ENCODE measurements around the gene RIC1. TPM values are rescaled to one million over a fixed set of nuclear protein-coding genes. Genes with fewer than 3 reads are reported as not detected.

The RIC1 gene
- total RNA-seq, 1 experiment from 2014 or later, result 25.5 TPM

DNA sequence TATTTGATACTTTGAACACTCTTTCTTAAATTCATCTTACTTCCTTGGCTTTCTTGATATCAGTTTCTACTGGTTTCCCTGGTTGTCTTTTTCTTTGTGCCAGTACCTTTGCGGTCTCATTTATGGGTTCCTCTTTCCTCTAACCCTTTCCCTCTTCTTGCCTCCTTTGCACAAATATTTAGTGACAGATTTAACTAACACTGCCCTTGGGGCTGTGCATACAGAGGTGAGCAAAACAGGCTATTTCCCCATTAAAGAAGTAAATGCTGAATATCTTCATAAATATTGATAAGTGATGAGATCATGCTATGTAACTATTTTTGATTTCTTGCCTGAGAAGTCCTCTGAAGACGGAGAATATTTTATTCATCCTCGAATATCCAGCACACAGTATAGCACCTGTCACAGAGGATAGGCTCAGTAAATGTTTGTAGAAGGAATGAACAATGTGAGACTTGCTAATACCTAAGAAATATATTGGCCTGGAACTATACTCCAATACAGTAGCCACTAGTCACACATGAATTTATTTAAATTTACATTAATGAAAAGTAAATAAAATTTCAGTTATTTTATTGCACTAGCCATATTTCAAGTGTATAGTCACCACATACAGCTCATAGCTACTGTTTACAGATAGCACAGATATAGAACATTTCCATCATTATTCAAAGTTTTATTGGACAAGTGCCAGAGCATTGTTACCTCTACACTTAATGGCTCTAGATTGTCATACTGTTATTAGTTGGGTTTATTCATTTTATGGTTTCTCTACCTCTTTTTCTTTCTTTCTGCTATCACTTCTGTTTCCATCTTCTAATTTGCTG lies 90.4 kb downstream of the RIC1 start:
- TF ChIP-seq, protein P1, sequence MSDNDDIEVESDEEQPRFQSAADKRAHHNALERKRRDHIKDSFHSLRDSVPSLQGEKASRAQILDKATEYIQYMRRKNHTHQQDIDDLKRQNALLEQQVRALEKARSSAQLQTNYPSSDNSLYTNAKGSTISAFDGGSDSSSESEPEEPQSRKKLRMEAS (IDR thresholded peaks at IDR 0.05), result no peak
- TF ChIP-seq ZFX (IDR thresholded peaks at IDR 0.05) (no peak), FOSL1 (IDR thresholded peaks at IDR 0.05; ENCODE audit: low read depth) (no peak), EZH2 (IDR thresholded peaks at IDR 0.05) (no peak), YY1 (IDR thresholded peaks at IDR 0.05; ENCODE audit: extremely low read depth, insufficient replicate concordance, low read depth, low read length) (no peak), CBX3 (IDR thresholded peaks at IDR 0.05; ENCODE audit: low read depth) (no peak), SIN3A (IDR thresholded peaks at IDR 0.05; ENCODE audit: low read depth) (no peak), RAD21 (IDR thresholded peaks at IDR 0.05; ENCODE audit: low read depth) (no peak), POLR2A (IDR thresholded peaks at IDR 0.05; ENCODE audit: borderline replicate concordance, extremely low read depth, insufficient read depth, insufficient read length) (no peak), TCF7L2 (IDR thresholded peaks at IDR 0.05; ENCODE audit: borderline replicate concordance, extremely low read depth, insufficient read depth, insufficient read length) (no peak)
- TF ChIP-seq, protein P2, sequence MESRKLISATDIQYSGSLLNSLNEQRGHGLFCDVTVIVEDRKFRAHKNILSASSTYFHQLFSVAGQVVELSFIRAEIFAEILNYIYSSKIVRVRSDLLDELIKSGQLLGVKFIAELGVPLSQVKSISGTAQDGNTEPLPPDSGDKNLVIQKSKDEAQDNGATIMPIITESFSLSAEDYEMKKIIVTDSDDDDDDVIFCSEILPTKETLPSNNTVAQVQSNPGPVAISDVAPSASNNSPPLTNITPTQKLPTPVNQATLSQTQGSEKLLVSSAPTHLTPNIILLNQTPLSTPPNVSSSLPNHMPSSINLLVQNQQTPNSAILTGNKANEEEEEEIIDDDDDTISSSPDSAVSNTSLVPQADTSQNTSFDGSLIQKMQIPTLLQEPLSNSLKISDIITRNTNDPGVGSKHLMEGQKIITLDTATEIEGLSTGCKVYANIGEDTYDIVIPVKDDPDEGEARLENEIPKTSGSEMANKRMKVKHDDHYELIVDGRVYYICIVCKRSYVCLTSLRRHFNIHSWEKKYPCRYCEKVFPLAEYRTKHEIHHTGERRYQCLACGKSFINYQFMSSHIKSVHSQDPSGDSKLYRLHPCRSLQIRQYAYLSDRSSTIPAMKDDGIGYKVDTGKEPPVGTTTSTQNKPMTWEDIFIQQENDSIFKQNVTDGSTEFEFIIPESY (IDR thresholded peaks at IDR 0.05; ENCODE audit: extremely low read depth, insufficient replicate concordance, low read length), result no peak
- TF ChIP-seq, protein P3, sequence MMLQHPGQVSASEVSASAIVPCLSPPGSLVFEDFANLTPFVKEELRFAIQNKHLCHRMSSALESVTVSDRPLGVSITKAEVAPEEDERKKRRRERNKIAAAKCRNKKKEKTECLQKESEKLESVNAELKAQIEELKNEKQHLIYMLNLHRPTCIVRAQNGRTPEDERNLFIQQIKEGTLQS (IDR thresholded peaks at IDR 0.05), result no peak
- no TSS peak for BruUV-seq (replicated peaks)
- no peaks in the 10 kb centered on the region for H3K4me1 ChIP-seq (ENCODE audit: control insufficient read depth in 1 of 2, insufficient read depth in 2 of 2, low read length in 2 of 2)
- H3K27ac ChIP-seq (ENCODE audit: low read depth, low read length), result no peak overlapping the region
- 0 out of 4 replicates have a peak, but pooled peaks cover 0 to 5% of the 10 kb centered on the region in 2 experiments for H3K9me3 ChIP-seq (ENCODE audit: control insufficient read depth in 1 of 2, insufficient read depth in 1 of 2, low read depth in 1 of 2, low read length in 2 of 2)
- no peaks in the 10 kb centered on the region for H3K9me2 ChIP-seq (ENCODE audit: insufficient read depth)
- H3K9ac ChIP-seq (ENCODE audit: low read length), result no peak overlapping the region
- no peak overlapping the region for H3K4me3 ChIP-seq (replicated peaks in 1 of 2; ENCODE audit: low read depth in 1 of 2, low read length in 2 of 2)
- DNase-seq (ENCODE audit: low read depth, low spot score) (no peak), ATAC-seq (no peak)
- H3K4me2 ChIP-seq (ENCODE audit: low read length), result no peak overlapping the region
- no peaks in the 10 kb centered on the region for H3K27me3 ChIP-seq (ENCODE audit: insufficient read depth, low read length)
- ChIA-PET POLR2A (no interaction called here), CTCF (interaction anchor here (1.5 kb wide), 1 partner anchor 119 kb away, joined by 4 read pairs; no protein-coding TSS in a partner anchor), RAD21 (ENCODE audit: low non-redundant PET in 1 of 2, low total read pairs in 2 of 2, uncharacterized antibody in 2 of 2, unreplicated experiment in 2 of 2) (no interaction called here)
- intact Hi-C loops (cut with micrococcal nuclease), result loop anchor here (10.0 kb wide), 2 partner anchors 265 to 535 kb away; partner anchors contain the start of genes CD274 and INSL6
- 0 out of 2 replicates have a peak, but pooled peaks cover 4% of the 10 kb centered on the region for H3K79me2 ChIP-seq (ENCODE audit: insufficient read depth, low read length)
- peaks cover 4 to 18% of the 10 kb centered on the region in 2 experiments; a peak in 3 of 4 replicates for H3K36me3 ChIP-seq (ENCODE audit: control insufficient read depth in 1 of 2, insufficient read depth in 2 of 2, low read length in 2 of 2)
- peaks cover 4% of the 10 kb centered on the region; the same call in 1 of the 2 replicates for H4K20me1 ChIP-seq (ENCODE audit: insufficient read depth)
- no peak overlapping the region for H2AFZ ChIP-seq (ENCODE audit: low read depth, low read length, poor library complexity, severe bottlenecking)

All from HCT116 (cell line).